WERI-Rb-1 (cell line): ENCODE data around the gene PMP22.
A peak's percentile ranks its signal among the peaks of the same experiment; 100 is the strongest.
"Not testable (repeated sequence)": the region's sequence is repeated elsewhere in the genome, so short reads cannot be mapped to it uniquely, and the experiment has no call there.

Source experiments
- DNase-seq: peaks from one replicate; pipeline ENCODE4 v3.0.0-alpha.2; 2020
- H3K27ac ChIP-seq: fragments of 250-450 bp; sonication (Bioruptor Pico); 2 replicates; pipeline ENCODE4 v1.5.1; 2020; ENCODE audit warnings: mild to moderate bottlenecking, moderate library complexity
- H3K27me3 ChIP-seq: fragments of 250-450 bp; sonication (Bioruptor Pico); 2 replicates; pipeline ENCODE4 v1.5.1; 2021; ENCODE audit warnings: mild to moderate bottlenecking, low read depth, moderate library complexity; ENCODE audit not compliant: insufficient read depth, severe bottlenecking
- H3K36me3 ChIP-seq: fragments of 250-450 bp; sonication (Bioruptor Pico); 2 replicates; pipeline ENCODE4 v1.5.1; 2020; ENCODE audit warnings: mild to moderate bottlenecking, moderate library complexity
- H3K4me3 ChIP-seq: 2 replicates; pipeline ENCODE4 v1.5.1; 2011; ENCODE audit warnings: low read depth, mild to moderate bottlenecking, control low read depth, low read length
- H3K9me3 ChIP-seq: fragments of 250-450 bp; sonication (Bioruptor Pico); 2 replicates; pipeline ENCODE4 v1.5.1; 2021; ENCODE audit warnings: mild to moderate bottlenecking, moderate library complexity; ENCODE audit not compliant: severe bottlenecking
- TF ChIP-seq, protein P1 (sequence below): IDR thresholded peaks from 2 replicates; pipeline ENCODE4 v1.5.1; 2011; ENCODE audit warnings: low read depth, mild to moderate bottlenecking, control low read depth, inconsistent platforms, low read length

Gene PMP22

DNA sequence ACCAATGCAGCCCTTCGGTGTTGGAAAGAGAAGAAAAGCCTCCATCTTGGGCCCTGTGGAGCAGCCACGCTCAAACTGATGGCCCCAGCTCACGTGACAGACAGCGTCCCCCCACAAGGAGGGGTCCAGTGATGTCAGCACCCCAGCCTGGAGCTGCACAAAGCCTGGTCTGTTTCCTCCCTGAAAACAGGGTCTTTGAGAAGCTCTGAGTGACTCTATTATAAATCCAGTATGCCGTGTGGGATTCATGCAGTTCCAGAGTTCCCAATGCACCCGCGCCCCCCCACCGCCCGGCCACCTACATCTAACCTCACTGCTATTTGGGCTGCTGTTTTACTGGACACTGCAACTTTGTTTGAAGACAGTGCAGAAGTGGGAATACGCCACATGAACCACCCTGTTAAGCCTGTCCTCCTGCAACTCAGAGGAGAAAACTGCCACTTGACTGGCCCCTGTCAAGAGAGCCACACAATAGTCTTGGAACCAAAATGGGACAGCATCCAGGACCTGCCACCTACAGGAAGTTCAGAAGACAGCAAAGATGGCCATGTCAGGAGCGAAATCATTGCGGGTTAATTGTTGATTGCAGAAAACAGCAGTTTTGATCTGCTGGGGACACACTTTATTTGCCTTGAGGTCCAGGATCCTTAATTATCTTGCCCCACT lies 33.1 kb downstream of the PMP22 start:
- no peak overlapping the region for H3K4me3 ChIP-seq
- no peaks in the 10 kb centered on the region for H3K36me3 ChIP-seq
- TF ChIP-seq, protein P1, sequence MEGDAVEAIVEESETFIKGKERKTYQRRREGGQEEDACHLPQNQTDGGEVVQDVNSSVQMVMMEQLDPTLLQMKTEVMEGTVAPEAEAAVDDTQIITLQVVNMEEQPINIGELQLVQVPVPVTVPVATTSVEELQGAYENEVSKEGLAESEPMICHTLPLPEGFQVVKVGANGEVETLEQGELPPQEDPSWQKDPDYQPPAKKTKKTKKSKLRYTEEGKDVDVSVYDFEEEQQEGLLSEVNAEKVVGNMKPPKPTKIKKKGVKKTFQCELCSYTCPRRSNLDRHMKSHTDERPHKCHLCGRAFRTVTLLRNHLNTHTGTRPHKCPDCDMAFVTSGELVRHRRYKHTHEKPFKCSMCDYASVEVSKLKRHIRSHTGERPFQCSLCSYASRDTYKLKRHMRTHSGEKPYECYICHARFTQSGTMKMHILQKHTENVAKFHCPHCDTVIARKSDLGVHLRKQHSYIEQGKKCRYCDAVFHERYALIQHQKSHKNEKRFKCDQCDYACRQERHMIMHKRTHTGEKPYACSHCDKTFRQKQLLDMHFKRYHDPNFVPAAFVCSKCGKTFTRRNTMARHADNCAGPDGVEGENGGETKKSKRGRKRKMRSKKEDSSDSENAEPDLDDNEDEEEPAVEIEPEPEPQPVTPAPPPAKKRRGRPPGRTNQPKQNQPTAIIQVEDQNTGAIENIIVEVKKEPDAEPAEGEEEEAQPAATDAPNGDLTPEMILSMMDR: no peak
- H3K27me3 ChIP-seq: no peaks in the 10 kb centered on the region
- no peaks in the 10 kb centered on the region for H3K9me3 ChIP-seq
- no peak for DNase-seq
- H3K27ac ChIP-seq: no peak overlapping the region

DNA sequence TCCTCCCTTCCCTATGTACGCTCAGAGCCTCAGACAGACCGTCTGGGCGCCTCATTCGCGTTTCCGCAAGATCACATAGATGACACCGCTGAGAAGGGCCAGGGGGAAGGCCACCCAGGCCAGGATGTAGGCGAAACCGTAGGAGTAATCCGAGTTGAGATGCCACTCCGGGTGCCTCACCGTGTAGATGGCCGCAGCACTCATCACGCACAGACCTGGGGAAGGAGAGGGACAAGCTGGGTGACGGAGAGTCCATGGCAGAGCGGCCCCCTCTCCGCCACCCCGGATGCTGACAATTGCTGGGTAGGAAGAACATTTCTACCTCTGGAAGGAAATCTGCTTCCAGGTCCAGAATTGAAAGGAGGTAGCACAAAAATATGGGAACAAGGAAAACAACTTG lies 34.3 kb downstream of the PMP22 start:
- Histone ChIP-seq H3K27me3 (no peaks in the 10 kb centered on the region), H3K36me3 (no peaks in the 10 kb centered on the region), H3K9me3 (no peaks in the 10 kb centered on the region), H3K27ac (no peak overlapping the region), H3K4me3 (no peak overlapping the region)
- TF ChIP-seq, protein P1: no peak
- no peak for DNase-seq

DNA sequence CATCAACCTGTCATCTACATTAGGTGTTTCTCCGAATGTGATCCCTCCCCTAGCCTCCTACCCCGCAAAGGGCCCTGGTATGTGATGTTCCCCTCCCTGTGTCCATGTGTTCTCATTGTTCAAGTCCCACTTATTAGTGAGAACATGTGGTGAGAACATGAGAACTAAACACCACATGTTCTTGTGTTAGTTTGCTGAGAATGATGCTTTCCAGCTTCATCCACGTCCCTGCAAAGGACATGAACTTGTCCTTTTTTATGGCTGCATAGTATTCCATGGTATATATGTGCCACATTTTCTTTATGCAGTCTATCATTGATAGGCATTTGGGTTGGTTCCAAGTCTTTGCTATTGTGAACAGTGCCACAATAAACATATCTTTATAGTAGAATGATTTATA lies 43.3 kb downstream of the PMP22 start:
- not testable (repeated sequence) for H3K4me3 ChIP-seq, DNase-seq, H3K9me3 ChIP-seq, H3K27me3 ChIP-seq, H3K27ac ChIP-seq, H3K36me3 ChIP-seq

DNA sequence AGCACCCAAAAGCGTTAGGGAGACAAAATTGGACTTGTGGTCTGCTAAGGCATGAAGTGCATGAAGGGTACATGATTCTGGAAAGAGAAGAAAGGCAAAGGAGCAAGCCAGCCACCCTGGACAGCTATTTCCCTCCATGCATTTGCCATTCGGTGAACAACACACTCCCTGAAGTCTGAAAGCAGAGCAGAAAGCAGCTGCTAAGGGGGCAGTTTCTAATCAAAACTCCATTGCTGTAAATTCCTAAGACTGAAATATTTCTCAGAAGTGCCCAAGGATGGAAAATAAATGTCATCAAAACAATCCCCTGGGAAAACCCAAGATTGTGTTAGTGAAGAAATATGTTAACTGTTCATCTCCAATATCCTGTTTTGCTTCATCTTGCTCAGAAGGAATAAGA lies 44.3 kb downstream of the PMP22 start:
- Histone ChIP-seq H3K4me3 (no peak overlapping the region), H3K27ac (no peak overlapping the region), H3K9me3 (no peaks in the 10 kb centered on the region), H3K27me3 (no peaks in the 10 kb centered on the region), H3K36me3 (no peaks in the 10 kb centered on the region)
- DNase-seq: no peak
- TF ChIP-seq, protein P1: no peak

DNA sequence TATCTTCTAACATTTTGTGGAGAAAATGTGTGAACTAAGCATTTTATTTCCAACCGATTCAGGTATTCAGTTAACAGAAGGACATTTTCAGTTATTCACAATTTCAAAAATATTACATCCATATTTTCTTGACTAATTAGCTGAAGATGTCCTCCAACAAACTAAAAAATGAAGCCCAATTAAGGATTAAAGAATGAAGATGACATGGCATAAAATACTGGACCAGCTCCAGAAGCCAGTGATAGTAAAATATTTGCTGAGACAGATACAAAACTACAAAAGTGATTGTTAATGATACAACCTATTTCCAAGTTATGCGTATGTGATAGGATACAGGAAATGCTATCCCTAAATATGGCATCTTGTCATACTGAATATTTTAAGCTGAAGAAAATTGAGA lies 48.6 kb downstream of the PMP22 start:
- Histone ChIP-seq H3K27ac (no peak overlapping the region), H3K9me3 (no peaks in the 10 kb centered on the region), H3K36me3 (no peaks in the 10 kb centered on the region), H3K4me3 (no peak overlapping the region), H3K27me3 (no peaks in the 10 kb centered on the region)
- no peak for DNase-seq
- TF ChIP-seq, protein P1: no peak

DNA sequence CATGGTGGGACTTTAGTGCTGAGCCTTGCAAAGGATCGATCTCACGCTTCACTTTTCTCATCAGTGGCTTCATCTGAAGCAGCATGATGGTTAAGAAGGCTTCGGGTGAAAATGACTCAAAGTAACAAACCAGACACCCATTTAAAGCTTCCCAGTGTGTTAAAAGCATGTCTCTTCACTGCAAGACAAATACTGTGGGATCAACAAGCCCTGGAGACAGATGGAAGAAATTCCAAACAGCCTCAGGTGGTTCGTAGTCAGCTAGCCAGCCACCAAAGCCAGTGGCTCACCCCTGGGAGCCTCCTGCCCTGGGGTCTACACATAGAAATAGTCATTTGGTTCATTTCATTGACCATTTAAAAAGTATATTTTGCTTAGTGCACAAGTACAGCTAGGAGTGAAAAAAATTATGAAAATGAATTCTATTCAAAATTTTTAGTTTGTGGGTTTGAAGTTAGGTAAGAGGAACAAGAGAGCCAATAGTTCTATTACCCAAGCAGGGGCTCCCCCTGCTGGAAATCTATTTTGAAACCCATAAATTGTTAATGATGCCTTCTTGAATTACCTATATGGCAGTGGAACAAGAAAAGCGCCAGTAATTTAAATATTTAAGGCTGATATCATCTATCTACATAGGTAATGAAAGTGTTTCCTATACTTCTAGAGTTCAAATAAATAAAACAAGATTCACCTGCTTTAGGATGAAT lies 51.6 kb downstream of the PMP22 start:
- Histone ChIP-seq H3K36me3 (no peaks in the 10 kb centered on the region), H3K27me3 (no peaks in the 10 kb centered on the region), H3K9me3 (no peaks in the 10 kb centered on the region), H3K27ac (no peak overlapping the region), H3K4me3 (no peak overlapping the region)
- TF ChIP-seq, protein P1: peak; percentile 26; the same call in 1 of the 2 replicates
- DNase-seq: peak; percentile 25
